HG03442 (cell line): ENCODE measurements around the gene TENM4.

Source experiments
- ATAC-seq: cut with Tn5 transposase; IDR thresholded peaks from one replicate; pipeline ENCODE4 v1.9.1; 2021; ENCODE audit warnings: mild to moderate bottlenecking, moderate library complexity; ENCODE audit not compliant: unreplicated experiment

TENM4 gene

DNA sequence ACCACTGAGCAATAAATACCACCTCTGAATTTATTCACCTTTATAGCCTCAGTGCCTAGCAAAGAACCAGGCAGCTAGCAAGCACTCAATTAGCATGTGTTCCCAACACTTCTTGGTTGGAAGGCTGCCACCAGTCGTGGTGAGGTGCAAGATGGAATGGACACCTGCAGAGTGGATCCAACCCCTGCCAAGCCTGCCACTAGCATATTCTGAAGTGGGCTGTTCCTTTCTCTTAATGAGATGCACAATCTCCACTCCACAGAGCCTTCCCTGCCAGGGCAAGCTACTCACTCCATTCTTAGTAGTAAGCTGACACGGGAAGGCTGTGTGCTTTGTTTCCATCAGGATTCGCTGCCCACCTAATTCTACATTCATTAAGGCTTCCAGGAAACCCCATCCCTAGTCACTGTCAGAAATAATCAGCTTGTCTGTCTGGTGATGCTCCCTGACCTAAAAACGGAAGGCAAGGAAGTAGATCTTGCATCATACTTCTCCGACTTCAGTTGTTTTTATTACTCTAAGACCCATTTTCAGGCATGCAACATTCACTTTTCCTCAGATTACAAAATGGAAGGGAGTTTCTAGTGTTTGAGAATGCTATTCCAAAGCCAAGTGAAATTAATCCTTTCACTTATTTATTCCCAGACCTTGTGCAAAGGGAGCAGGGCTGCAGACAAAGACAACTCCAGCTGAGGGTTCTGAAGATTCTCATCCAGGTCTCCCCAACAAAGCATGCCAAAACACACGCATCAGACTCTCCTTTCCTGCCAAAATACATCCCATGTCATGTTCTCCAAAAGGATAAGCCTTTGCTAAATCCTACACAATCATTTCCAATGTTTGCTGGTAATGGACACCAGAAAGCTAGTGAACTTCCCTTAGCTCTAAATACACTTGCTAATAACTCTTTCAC is 128.0 kb downstream of the TENM4 start:
- ATAC-seq: no peak

DNA sequence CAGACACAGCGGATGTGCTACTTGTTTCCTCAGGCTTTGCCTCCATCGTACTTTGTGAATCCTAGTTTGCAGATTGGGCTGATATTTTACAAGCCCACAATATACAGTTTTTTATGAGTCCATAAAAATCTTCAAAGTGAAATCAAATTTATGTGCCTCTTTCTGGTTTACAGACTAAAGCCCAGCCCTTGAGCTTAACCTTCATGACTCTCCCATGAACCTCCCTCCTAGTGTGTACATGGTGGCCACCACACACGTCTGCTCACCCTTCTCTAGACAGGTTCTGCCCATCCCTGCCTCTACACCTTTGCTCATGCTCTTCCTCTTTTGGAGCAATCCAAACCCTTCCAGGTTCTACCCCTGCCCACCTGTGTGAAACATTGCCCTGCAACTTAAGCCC is 129.4 kb downstream of the TENM4 start:
- no peak for ATAC-seq

DNA sequence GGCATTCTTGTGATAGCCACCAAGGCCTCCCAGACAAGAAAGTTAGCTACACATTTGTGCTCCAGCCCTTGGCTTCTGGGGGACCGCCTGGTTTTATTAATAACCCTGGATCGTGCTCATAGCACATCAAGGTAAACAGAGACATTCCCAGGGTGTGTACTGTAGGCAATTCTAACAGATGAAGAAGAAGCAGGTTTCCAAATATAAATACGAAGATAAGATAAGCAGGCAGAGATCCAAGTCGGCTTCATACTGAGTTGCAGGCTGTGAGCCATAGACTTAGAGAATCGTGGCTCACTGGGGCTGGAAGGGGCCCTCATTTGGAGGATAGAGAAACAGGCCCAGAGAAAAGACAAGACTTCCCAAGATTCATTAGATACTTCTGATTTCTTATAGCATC is 131.4 kb downstream of the TENM4 start:
- ATAC-seq: no peak

DNA sequence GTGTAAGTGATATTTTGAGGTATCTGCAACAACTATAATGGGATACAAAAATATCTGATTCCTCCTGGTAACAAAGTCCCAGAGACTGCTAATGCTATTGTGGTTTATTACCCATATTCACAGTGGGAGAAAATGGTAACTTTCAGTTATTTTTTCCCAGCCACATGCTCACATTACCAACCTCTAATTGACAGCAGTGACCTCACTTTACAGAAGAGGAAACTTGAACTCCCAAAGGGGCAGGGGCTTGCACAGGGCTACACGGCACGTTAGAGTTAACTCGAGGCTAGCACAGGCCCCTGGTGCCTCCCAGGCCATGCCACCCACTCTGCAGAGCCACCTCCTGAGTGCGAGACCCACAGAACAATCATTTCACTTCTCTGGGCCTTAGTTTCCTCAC is 132.4 kb downstream of the TENM4 start:
- no peak for ATAC-seq

DNA sequence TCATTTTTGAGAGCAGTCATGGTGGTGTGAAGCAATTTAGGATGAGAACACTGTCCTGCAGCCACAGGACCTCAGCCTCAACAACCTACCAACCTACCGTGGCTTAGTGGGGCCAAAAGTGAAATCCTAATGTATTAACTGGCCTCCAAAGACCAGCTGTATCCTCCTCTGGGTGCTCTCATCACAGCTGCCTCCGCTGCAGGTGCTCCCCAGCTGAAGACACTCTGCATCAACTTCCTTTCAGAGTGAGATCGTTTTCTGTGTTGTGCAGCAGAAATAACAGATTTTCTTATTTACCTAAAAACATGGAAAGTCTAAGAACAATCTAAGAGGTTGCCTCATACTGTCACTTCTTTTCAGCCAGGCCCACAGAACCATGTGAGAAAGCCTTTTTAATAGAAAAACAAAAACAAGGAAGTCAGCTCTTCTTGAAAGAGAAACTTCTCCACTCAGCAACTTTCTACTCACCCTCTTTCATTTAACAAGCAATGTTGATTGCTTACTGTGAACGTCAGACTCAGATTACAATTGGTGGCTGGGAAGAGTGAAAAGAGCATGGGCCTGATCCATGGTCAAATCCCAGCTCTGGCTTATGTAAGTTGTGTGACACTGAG is 136.1 kb downstream of the TENM4 start:
- no peak for ATAC-seq

DNA sequence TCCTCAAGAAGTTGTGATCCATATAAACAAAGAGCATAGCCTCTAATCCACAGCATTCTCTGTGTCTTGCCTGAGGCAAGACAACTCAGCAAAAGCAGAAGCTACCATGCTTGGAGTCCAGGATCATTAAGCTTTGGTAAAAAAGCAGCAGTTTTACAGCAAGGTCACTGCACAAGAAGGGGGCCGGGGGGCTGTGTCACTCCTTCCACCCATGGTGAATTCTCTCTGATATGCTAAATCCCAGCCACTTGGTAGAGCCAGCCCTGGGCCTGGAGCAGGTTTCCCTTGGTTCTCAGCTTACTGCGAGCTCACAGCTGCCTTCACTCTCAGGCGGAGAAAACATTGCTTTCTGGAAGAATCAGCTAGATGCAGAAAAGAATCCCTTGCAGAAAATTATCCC is 144.7 kb downstream of the TENM4 start:
- ATAC-seq: no peak

DNA sequence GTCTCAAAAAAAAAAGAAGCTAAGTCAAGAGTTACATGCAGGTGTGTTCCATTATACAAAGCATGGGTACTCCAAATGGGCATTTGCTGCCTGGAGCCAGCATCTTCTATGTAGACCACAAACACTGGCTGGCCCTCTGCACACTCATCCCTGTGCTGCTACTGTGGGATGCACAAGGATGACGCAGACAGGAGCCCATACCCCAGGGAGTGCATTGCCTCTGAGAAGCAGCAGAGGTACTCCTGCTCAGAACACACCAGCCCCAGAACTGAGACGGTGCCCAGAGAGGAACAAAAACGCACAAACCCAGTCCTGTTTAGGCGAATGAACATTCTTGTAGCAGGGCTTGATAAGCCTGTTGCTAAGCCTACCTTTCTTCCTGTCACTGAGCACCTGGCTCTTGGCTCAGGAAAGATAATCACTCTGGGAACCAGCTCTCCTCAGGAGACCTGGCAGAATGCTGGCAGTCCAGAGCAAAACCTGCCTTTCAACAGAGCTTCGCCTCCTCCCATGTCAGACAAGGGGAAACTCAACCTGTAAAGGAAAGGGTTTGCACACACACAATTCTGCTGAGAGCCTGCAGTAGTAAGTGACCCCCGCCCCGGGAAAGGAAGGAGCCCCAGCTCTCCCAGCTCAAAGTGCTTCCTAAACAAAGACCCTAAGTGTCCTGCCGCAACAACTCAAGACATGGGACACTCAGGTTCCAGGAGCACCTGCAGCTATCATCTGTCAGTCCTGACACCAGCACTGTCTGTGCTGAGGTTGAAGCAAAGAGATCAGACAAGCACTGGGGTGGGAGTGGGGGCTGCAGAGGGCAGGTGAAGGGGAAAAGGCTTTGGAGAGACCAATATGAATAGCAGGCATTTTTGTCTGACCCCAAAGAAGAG is 145.7 kb downstream of the TENM4 start:
- no peak for ATAC-seq

DNA sequence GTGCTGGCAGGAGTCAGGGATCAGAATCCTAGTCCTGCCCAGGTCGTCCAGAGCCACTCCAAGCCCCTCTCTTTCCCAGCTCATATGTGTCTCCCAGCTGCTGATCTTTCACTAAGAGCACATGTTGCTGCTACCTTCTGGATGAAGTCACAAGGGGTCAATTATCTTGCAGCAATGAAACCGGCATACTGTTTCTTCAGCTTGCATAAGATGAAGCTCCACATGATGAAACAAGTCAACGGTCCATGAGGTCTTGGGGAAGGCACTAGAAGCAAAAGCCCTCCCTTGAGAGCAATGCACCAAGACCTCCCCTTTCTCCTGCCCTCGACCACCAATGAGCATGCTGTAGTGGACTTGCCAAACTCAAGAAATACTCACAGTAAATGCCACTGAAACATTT is 148.9 kb downstream of the TENM4 start:
- ATAC-seq: no peak

DNA sequence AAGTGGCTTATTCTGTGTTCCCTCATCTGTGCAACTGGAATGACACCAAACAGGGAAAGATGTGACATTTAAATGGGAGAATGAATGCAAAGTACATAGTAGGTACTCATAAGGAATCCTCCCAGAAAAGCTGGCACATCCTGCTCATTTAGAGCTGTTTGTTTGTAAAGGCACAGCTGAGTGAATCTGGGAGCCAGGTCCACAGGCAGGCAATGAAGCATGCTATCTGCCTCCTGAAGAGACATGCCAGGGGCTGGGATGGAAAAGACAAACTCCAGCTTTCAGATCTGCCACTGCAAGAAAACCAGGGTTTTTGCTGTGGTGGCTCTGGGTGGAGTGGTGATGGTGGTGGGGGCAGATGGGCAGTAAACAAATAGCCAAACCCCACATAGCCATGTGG is 150.1 kb downstream of the TENM4 start:
- no peak for ATAC-seq

DNA sequence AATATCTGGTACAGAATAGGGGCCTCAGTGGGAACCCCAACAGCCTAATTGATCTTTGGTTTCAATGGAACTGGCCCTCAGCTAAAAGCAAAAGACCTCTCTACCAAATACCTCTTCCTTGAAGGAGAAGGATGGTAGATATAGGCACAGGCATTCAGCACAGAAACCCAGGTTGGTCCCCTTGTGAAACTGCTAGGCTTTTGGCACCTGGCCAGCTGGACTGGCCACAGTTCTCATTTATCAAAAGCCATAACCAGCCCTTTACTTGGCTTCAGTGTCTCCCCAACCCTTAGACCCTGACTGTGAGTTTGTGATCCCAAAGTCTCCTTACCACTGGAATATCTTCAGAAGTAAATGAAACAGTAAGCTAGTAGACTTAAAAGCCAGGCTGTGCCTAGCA is 152.9 kb downstream of the TENM4 start:
- ATAC-seq: no peak

DNA sequence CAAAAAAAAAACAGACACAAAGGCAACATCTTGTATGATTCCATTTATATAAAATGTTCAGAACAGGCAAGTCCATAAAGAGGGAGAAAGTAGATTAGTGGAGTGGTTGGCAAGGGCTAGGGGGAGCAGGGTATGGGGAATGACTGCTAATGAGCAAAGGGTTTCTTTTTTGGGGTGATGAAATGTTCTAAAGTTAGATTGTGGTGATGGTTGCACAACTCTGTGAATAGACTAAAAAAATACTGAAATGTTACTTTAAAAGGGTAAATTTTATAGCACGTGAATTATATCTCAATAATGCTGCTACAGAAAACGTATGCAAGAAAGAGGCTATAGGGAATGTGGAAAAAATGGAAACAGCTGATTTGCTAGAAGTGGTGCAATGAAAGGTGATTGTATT is 155.1 kb downstream of the TENM4 start:
- ATAC-seq: no peak

DNA sequence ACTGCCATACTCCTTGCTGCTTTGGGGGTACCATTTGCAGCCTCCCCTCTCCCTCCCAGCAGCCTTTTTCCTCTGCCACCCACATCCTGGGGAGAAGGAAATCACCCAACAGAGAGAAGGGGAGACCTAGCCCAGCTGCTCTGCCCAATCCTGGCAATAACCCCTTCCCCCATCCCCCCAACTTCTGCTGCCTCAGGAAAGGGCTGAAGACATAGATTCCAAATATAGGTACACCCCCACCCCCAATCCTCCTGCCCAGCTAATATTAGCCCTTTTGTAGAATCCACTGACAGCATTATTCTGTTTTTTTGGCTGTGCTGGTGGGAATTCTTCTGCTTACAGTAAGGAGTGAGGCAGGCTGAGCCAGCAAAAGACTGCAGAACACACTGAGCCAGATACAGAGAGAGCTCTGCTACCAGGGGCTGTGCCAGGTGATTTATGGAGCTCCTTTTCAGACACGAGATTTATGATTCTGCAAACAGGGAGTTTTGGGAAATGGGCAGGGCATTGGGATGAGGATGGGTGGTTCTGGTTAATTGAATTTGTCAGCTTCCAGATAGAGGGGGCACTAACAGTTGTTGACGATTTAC is 164.0 kb downstream of the TENM4 start:
- no peak for ATAC-seq

DNA sequence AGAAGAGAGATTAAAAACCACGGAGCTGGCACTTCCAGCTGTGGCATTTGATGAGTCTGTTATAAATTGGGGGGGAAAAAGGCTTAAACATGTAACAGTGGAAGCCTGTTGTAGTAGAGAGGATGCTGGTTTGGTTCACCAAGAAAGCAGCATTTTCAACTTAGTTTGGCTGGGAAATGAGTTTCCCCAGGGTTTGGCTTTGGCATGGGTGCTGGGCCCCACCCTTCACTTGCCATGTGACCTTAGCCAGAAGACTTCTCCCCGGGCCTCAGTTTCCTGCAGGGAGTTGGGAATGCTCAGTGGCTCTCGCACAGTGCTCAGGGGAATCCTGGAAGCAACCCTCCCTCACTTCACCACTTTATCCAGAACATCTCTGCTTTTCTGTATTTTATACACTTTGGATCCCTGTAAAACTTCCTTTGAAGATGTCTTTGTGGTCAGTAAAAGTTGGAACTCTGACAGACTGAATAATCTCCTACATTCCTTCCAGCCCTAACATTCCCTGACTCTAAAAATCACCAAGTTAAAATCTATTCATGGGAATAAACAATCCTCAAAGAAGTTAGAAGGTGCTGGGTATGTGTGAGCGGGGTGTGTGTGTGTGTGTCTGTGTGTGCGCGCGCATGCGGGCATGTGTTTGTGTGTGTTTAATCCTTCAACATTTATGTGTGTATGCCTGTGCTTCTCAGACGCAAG is 166.0 kb downstream of the TENM4 start:
- no peak for ATAC-seq

DNA sequence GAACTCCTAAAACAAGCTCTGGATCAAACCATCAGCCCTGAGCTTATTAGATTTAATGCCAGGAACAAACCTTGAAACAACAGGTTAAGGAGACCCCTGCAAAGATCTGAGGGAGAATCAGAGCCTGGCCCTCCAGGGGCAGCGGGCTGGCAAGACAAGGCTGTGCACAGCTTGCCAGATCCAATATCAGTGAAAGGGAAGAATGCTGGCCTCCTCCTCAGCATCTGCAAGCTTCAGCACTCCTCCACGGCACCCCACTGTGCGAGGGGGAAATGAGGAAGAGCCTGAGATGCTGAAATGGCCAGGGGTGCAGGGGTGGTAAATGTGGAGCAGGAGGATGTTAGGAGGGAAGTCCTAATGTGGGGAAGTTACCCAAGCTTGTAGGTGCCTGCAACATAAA is 167.0 kb downstream of the TENM4 start:
- ATAC-seq: no peak

DNA sequence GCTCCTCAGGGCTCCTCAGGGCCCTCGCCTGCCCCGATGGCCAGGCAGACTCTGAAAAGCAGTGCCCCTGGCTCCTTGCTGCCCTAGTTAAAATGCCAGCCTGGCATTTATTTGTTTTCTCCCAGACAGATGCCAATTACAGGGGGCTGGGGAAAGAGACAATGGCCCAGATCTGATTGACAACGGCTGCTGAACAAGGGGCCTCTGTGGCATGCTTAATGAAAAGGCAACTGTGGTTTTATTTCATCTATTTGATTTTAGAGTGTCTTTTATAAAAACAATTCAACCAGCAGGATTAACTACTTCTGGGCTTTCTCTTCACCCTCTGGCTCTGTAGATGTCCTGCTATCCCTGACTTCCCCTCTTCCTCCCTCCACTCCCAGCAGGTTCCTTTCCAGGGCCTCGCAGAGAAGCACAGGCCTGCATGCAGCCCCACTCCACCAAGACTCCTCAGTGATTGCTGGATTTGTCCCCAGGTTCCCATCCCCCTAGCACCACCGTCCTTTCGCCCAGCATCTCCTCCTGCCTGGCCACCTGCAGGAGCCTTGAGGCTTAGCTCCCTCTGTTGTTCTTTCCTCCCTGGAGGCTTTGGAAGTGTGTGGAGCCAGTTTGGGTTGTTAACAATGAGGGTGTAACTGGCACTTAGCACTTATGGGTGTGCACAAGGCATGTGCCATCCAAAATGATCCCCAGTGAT is 171.1 kb downstream of the TENM4 start:
- ATAC-seq: no peak

DNA sequence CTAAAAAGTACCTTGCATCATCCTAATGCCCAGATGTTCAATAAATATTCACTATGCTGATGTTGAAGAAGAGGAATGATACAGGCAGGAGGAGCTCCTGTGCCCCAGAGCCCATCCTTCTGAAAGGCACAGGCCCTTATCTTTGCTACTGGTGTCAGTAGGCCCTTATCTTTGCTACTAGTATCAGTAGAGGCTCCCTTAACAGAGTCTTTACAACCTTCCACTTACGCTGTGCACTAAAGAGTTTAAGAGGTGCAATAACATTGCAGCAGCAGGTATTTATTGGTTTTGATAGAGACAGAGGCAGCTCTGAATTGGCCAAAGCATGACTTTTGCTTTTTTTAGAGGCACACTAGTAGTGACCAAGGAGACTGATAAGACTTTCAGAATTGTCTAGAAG is 174.4 kb downstream of the TENM4 start:
- no peak for ATAC-seq

DNA sequence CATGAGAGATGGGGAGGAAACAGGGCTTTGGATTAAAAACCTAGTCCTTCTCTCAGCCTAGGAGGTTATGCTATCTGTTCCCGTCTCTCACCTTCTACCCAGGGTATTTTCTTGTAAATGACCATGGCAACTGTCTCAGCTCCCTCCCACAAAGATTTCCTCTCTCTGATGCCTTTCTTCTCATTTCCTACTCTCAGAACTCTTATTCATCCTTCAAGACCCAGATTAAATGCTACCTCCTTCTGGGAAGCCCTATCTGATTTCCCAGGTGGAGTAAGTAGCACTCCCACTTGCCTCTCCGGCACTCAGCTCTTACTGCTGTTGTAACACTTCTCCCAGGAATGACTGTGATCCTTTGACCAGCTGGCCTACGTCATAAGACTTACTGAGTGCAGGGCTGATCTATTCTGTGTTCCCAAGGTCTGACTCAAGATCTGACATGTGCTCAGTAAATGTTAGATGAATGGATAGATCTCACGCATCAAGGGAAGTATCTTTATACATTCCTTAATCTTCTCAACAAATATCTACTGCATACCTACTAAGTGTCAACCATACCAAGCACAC is 175.0 kb downstream of the TENM4 start:
- ATAC-seq: no peak

DNA sequence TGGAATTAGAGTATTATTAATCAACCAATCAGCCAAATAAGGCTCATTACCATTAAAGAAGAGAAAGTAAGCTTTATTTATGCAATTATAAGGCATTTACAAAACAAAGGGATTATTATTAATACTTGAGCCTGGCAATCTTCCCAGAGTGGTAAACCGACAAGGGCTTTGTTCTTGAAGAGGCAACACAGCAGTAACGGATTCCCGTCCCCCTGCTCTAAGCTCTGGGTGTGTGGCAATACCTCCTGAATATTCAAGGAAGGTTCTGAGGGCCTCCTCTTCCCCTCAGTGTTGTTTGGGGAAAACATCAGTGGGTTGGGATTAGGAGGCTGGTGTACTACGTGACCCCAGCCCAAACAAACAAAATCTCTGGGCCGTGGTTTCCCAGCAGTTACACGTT is 176.5 kb downstream of the TENM4 start:
- no peak for ATAC-seq

DNA sequence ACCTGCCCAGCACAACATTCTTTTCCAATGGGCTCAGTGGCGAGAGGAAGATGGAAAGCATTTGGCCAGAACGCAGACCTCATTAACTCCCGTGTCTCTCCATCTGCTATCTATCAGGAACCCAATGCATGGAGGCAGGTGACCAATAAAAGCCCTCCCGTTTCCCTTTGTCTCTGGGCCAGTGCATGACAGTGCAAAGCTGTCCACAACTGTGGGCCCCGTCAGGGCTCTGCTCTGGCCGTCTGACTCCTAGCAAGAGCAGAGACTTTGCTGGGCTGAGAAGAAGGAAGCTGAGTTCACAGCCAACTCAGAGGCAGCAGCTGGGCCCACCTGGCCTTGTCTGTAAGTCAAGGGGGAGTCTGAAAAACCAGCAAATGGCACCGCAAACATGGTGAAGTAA is 177.8 kb downstream of the TENM4 start:
- no peak for ATAC-seq

DNA sequence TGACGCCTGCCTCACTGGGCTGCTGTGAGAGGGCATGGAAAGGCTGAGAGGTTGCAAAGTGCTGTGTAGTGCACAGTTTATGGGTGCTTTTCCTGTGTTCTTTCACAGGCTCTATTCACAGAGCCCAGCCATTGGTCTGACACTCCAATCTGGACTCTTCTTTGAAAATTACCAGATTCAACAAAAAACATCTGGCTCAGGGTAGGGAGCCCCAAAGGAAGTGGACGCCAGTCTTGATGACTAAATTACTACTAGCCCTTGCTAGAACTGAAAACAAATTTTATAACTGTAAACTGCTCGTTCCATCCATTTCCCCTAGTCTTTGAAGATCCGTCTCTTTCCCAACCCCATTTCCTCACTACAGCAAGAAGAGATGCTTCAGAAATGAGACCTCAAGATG is 178.6 kb downstream of the TENM4 start:
- no peak for ATAC-seq
